ENCODE measurements around the gene GANAB.
"Not testable (repeated sequence)": the region's sequence is repeated elsewhere in the genome, so short reads cannot be mapped to it uniquely, and the experiment has no call there.

GANAB gene

GRCh38 chr11:62666259-62666926 lies 20.0 kb upstream of the GANAB start:
- DNase-seq, result no peak

- DNase-seq, result peak; percentile 23 to 60 (median 48)
These were observed 19.3 kb upstream of the GANAB start for GRCh38 chr11:62665599-62666258.

- peak; percentile 86 to 95 (median 90) for DNase-seq
These were observed 18.7 kb upstream of the GANAB start, which contains the start of the genes C11orf98 and CSKMT for GRCh38 chr11:62665075-62665598. Gene C11orf98 (minus strand): TSS chr11:62665210. CDS start chr11:62665169, 41 bp downstream. Gene CSKMT (plus strand): TSS chr11:62665312. CDS start chr11:62665880, 568 bp downstream.

GRCh38 chr11:62664405-62665074 lies 18.1 kb upstream of the GANAB start:
- peak in 4 of 5 donors; percentile 23 to 66 (median 40) for DNase-seq

- DNase-seq, result no peak
These were observed 10.5 kb upstream of the GANAB start for GRCh38 chr11:62656796-62657429.

- no peak for DNase-seq
These were observed 7.9 kb upstream of the GANAB start for GRCh38 chr11:62654297-62654696.

- DNase-seq, result peak in 2 of 5 donors; percentile 48 to 69
These were observed 6.0 kb upstream of the GANAB start for GRCh38 chr11:62652161-62653006.

GRCh38 chr11:62650283-62650682 lies 3.9 kb upstream of the GANAB start:
- DNase-seq, result not testable (repeated sequence)

- no peak for DNase-seq
These were observed 3.1 kb upstream of the GANAB start for GRCh38 chr11:62649486-62649885.

GRCh38 chr11:62648967-62649364 lies 2.6 kb upstream of the GANAB start:
- DNase-seq, result no peak

- no peak for DNase-seq
These were observed 2.0 kb upstream of the GANAB start for GRCh38 chr11:62648185-62648966.

GRCh38 chr11:62647609-62648005 lies 1.2 kb upstream of the GANAB start:
- DNase-seq, result no peak

- no peak for DNase-seq
These were observed 604 bp upstream of the GANAB start for GRCh38 chr11:62646825-62647608.

- DNase-seq, result no peak
These were observed 805 bp downstream of the GANAB start for GRCh38 chr11:62645671-62645945.

GRCh38 chr11:62644220-62644619 lies 2.2 kb downstream of the GANAB start:
- DNase-seq, result no peak

- DNase-seq, result no peak
These were observed 13.9 kb downstream of the GANAB start for GRCh38 chr11:62632492-62632891.

GRCh38 chr11:62627713-62628112 lies 18.7 kb downstream of the GANAB start:
- DNase-seq, result no peak

- DNase-seq, result no peak
These were observed 23.8 kb downstream of the GANAB start for GRCh38 chr11:62622476-62623089.

GRCh38 chr11:62621567-62622470 lies 24.6 kb downstream of the GANAB start, which contains the start of gene B3GAT3:
Gene B3GAT3 (minus strand): TSS chr11:62621986. CDS start chr11:62621947, 39 bp downstream.
- peak; percentile 94 to 97 (median 97) for DNase-seq

Measured in T-helper 1 cell (primary cell).